A673 (cell line): ENCODE results near the gene HID1. TPM values are rescaled to one million over a fixed set of nuclear protein-coding genes. Genes with fewer than 3 reads are reported as not detected.

Experiments used
- BruUV-seq: library from RNA; stranded (reverse); fragments of 400-500 nt; replicated peaks from 2 replicates; lab custom pipeline; 2021; lab: Mats Ljungman, UMichigan
- CTCF ChIA-PET: fragments of 300-600 bp; sonication (Branson Sonifier 250); formaldehyde crosslinking; loops from one replicate; lab custom pipeline; 2022; ENCODE audit warnings: antibody characterized with exemption; lab: Charles Lee
- POLR2A ChIA-PET: fragments of 300-600 bp; sonication (Branson Sonifier 250); formaldehyde crosslinking; loops from one replicate; lab custom pipeline; 2022; ENCODE audit warnings: antibody characterized with exemption; ENCODE audit not compliant: low non-redundant PET; lab: Charles Lee
- DNase-seq: peaks from one replicate; pipeline ENCODE4 v3.0.0-alpha.2; 2015; ENCODE audit warnings: low spot score
- H3K27ac ChIP-seq: fragments of 200-600 bp; sonication (generic); 2 replicates; pipeline ENCODE4 v1.5.1; 2016; ENCODE audit warnings: mixed run types, low read depth, mild to moderate bottlenecking, mixed read lengths, antibody characterized with exemption, low read length; ENCODE audit not compliant: poor library complexity, severe bottlenecking
- H3K27me3 ChIP-seq: fragments of 200-600 bp; sonication (generic); replicated peaks from 2 replicates; pipeline ENCODE4 v1.6.1; 2017; ENCODE audit warnings: mixed run types, low read depth, mild to moderate bottlenecking, mixed read lengths, antibody characterized with exemption, low read length; ENCODE audit not compliant: insufficient read depth, poor library complexity
- H3K36me3 ChIP-seq: fragments of 200-600 bp; sonication (generic); 2 replicates; pipeline ENCODE4 v1.6.1; 2016; ENCODE audit warnings: mixed run types, mild to moderate bottlenecking, mixed read lengths, antibody characterized with exemption, low read length; ENCODE audit not compliant: insufficient read depth, poor library complexity, severe bottlenecking
- H3K4me1 ChIP-seq: fragments of 200-600 bp; sonication (generic); 2 replicates; pipeline ENCODE4 v1.6.1; 2017; ENCODE audit warnings: mixed run types, mild to moderate bottlenecking, mixed read lengths, antibody characterized with exemption, low read length; ENCODE audit not compliant: insufficient read depth, poor library complexity, severe bottlenecking
- H3K4me3 ChIP-seq: fragments of 200-600 bp; sonication (generic); 2 replicates; pipeline ENCODE4 v1.5.1; 2016; ENCODE audit warnings: low read depth, mixed run types, mild to moderate bottlenecking, mixed read lengths, low read length; ENCODE audit not compliant: poor library complexity, severe bottlenecking
- H3K9me3 ChIP-seq: fragments of 200-600 bp; sonication (generic); 2 replicates; pipeline ENCODE4 v1.6.1; 2016; ENCODE audit warnings: mixed run types, low read depth, mild to moderate bottlenecking, mixed read lengths, antibody characterized with exemption, low read length; ENCODE audit not compliant: poor library complexity, severe bottlenecking
- EZH2 ChIP-seq: fragments of 200-600 bp; sonication (generic); IDR thresholded peaks from 2 replicates; pipeline ENCODE4 v1.6.1; 2017; ENCODE audit warnings: borderline replicate concordance, low read depth, mild to moderate bottlenecking, mixed read lengths, antibody characterized with exemption, low read length; ENCODE audit not compliant: poor library complexity, severe bottlenecking
- intact Hi-C: fragments of 100-400 bp; cut with micrococcal nuclease; formaldehyde crosslinking; loops from one replicate; pipeline ENCODE4 v1.10.0; 2022; ENCODE audit not compliant: unreplicated experiment
- total RNA-seq: library from RNA; stranded (reverse); gene quantifications from 2 replicates; pipeline ENCODE4 v1.2.3, GENCODE V29; 2021
- TF ChIP-seq, protein P1 (sequence below): fragments of 300-800, 200-600 bp; sonication (generic); conservative IDR thresholded peaks from 2 replicates; pipeline ENCODE4 v1.5.1; 2017; ENCODE audit warnings: low read depth, mild to moderate bottlenecking, antibody characterized with exemption, low read length, moderate library complexity, mixed read lengths

HID1 gene
- total RNA-seq, 1 experiment from 2014 or later = 1.2 TPM

DNA sequence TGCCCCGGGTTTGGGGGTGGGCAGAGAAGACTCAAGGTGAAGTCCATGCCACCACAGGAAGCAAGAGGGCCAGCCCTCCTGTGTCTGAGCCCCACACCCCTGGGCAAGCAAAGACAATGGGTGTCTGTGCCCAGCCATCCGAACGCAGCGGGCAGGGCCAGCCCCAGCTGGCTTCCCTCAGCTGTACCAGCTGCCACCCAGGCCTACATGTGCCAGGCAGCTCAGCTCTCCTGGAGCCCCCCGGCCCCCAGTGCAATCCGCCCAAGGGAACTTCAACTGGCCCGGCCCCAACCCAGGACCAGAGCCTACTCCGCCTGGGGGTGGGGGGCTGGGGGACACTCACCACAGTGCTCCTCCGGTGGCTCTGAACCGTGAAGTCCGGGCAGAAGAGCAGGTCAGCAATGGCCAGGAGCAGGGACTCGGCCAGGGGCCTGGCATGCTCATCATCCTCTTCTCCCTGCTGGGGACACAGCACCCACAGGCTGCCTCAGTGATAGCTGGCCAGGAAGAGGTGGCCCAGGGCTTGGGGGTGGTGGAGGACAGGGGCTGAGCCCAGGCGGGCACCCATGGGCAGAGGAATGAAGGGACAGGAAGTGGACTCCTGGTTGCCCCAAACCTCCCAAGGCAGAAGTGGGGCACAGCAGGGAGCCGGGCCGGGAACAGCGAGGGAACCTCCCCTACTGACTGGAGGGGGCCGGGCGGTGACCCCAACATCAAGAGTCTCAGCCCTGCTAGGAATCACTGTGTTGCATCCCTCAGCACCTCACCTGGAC is 9.8 kb downstream of the HID1 start:
- intact Hi-C loops = loop anchor here (5.0 to 10.0 kb wide), 2 partner anchors 69 to 152 kb away; no protein-coding TSS in a partner anchor

DNA sequence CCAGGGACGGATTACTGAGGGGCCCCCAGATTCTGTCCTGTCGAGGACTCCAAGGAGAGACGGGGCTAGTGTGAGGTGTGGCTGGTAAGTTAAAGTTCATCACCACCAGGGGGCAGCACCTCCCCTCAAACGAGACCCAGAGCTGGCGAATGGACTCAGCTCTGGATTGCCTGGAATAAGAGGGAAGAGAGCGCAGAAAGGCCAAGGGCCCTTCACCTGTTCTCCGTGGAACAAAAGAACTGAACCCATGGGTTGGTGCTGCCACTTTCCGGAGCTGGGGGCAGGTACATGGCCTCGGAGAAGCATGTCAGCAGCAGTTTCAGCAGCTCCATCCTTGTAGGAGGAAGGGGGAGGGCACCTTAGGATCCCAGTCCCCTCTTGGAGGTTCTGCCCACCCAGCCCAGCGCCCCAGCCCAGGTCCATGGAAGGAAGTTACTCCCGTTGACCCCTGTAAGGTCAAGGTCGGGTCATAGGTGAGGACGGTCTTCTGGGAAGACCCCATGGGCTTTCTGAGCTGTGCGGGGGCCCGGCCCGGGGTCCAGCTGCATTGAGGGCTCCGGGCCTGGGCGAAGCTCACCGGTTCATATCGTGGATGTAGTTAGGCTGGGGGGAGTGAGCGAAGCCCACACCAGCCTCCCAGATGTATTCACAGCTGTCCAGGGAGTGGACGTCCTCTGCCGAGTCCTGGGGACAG is 10.8 kb downstream of the HID1 start:
- POLR2A ChIA-PET = interaction anchor here (0.5 to 0.6 kb wide), 2 partner anchors 56 to 1336 kb away, joined by 7 to 9 read pairs; no protein-coding TSS in a partner anchor
- CTCF ChIA-PET = interaction anchor here (0.5 to 2.3 kb wide), 29 partner anchors 10 to 450 kb away, joined by 3 to 24 read pairs (median 4); partner anchors contain the start of genes CDR2L, FDXR, HID1 and MIF4GD

More for the DNA sequence above, 9.8 kb downstream of the HID1 start:
- POLR2A ChIA-PET = interaction anchor here (0.5 to 0.7 kb wide), 2 partner anchors 10 to 57 kb away, joined by 4 to 9 read pairs; no protein-coding TSS in a partner anchor
- H3K27ac ChIP-seq = no peak overlapping the region
- CTCF ChIA-PET = interaction anchor here (0.6 to 2.3 kb wide), 10 partner anchors 11 to 308 kb away, joined by 3 to 14 read pairs (median 4); partner anchors contain the start of genes CDR2L and MIF4GD
- no peak overlapping the region for H3K4me3 ChIP-seq
- DNase-seq = no peak
- H3K36me3 ChIP-seq = no peaks in the 10 kb centered on the region
- no peaks in the 10 kb centered on the region for H3K4me1 ChIP-seq
- TF ChIP-seq EZH2 = no peak
- H3K27me3 ChIP-seq = no peaks in the 10 kb centered on the region
- H3K9me3 ChIP-seq = no peaks in the 10 kb centered on the region
- no TSS peak for BruUV-seq

DNA sequence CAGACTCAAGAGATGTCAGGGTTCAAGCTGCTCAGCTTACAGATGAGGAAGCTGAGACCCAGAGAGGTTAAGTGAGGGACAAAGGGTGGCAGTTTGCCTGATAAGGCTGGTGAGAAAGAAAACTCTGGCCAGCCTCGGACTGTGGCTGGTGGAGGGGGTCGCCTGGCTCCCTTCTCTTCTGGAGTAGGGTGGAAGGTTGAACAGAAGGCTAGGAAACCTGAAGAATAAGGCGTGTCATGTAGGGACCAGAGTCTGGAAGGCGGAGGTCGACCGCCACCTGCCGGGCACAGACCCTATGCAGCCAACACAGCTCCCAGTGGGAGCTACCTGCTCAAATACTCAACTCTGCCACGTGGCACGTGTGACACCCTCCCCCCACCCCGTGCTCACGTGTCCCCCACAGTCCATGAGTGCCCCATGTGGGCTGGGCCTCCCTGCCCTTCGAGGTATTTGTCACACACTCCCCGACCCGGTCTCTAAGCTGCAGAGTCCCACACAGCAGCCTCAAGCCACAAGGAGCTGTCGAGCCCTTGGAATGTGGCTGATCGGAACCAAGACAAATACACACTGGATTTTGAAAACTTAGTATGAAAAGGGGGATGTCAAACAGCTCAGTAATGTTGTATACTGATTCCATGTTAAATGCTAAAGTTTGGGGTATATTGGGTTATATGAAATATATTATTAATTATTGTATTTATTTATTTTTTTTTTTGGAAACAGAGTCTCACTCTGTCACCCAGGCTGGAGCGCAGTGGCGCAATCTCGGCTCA is 11.8 kb downstream of the HID1 start:
- BruUV-seq = no TSS peak
- H3K27me3 ChIP-seq = no peaks in the 10 kb centered on the region
- ChIA-PET POLR2A (interaction anchor here (0.6 kb wide), 2 partner anchors 324 to 1337 kb away, joined by 7 to 22 read pairs; no protein-coding TSS in a partner anchor), CTCF (interaction anchor here (0.6 to 2.3 kb wide), 21 partner anchors 12 to 452 kb away, joined by 3 to 24 read pairs (median 5); partner anchors contain the start of genes CDR2L, FDXR, HID1 and MIF4GD)
- TF ChIP-seq, protein P1, sequence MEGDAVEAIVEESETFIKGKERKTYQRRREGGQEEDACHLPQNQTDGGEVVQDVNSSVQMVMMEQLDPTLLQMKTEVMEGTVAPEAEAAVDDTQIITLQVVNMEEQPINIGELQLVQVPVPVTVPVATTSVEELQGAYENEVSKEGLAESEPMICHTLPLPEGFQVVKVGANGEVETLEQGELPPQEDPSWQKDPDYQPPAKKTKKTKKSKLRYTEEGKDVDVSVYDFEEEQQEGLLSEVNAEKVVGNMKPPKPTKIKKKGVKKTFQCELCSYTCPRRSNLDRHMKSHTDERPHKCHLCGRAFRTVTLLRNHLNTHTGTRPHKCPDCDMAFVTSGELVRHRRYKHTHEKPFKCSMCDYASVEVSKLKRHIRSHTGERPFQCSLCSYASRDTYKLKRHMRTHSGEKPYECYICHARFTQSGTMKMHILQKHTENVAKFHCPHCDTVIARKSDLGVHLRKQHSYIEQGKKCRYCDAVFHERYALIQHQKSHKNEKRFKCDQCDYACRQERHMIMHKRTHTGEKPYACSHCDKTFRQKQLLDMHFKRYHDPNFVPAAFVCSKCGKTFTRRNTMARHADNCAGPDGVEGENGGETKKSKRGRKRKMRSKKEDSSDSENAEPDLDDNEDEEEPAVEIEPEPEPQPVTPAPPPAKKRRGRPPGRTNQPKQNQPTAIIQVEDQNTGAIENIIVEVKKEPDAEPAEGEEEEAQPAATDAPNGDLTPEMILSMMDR = peak; percentile 60
- no peak for TF ChIP-seq EZH2
- H3K36me3 ChIP-seq = no peaks in the 10 kb centered on the region
- H3K9me3 ChIP-seq = no peaks in the 10 kb centered on the region
- H3K4me1 ChIP-seq = no peaks in the 10 kb centered on the region
- peak; percentile 58 for DNase-seq
- intact Hi-C loops = loop anchor here (2.0 to 10.0 kb wide), 3 partner anchors 72 to 452 kb away; no protein-coding TSS in a partner anchor
- H3K27ac ChIP-seq = no peak overlapping the region
- no peak overlapping the region for H3K4me3 ChIP-seq

More for the DNA sequence above, 10.8 kb downstream of the HID1 start:
- Histone ChIP-seq H3K27ac (no peak overlapping the region), H3K27me3 (no peaks in the 10 kb centered on the region), H3K9me3 (no peaks in the 10 kb centered on the region), H3K36me3 (no peaks in the 10 kb centered on the region), H3K4me3 (no peak overlapping the region), H3K4me1 (no peaks in the 10 kb centered on the region)
- DNase-seq = peak; percentile 91
- TF ChIP-seq, protein P1 = peak; percentile 75
- TF ChIP-seq EZH2 = no peak
- no TSS peak for BruUV-seq
- intact Hi-C loops = loop anchor here (2.0 to 10.0 kb wide), 3 partner anchors 70 to 451 kb away; no protein-coding TSS in a partner anchor
